PC-9 (cell line): ENCODE data around the gene ARHGAP28.

Source experiments
- CTCF ChIP-seq: fragments of 200-600 bp; sonication (generic); conservative IDR thresholded peaks from 2 replicates; pipeline ENCODE4 v1.6.1; 2017; ENCODE audit warnings: mixed run types, antibody characterized with exemption, mild to moderate bottlenecking, moderate library complexity
- EZH2 ChIP-seq: fragments of 200-600 bp; sonication (generic); IDR thresholded peaks from 2 replicates; pipeline ENCODE4 v1.8.0; 2017; ENCODE audit warnings: antibody characterized with exemption, low read depth

- TF ChIP-seq CTCF (no peak), EZH2 (no peak)
Observed at GRCh38 chr18:6921571-6921970, 192.1 kb downstream of the ARHGAP28 start.
